DND-41 (cell line): ENCODE data around the gene EVL.
A peak's percentile ranks its signal among the peaks of the same experiment; 100 is the strongest.

ENCODE experiments used
- ATAC-seq: fragments of 200-7000 bp; cut with Tn5 transposase; 3 replicates; pipeline ENCODE4 v1.9.1; 2021; ENCODE audit warnings: low read depth; ENCODE audit not compliant: insufficient read depth
- DNase-seq: peaks from one replicate; pipeline ENCODE4 v3.0.0-alpha.2; 2020
- H2AFZ ChIP-seq: 2 replicates; pipeline ENCODE4 v1.6.0; 2012; ENCODE audit warnings: low read depth, low read length
- H3K27ac ChIP-seq: 2 replicates; pipeline ENCODE4 v1.5.1; 2012; ENCODE audit warnings: low read length, inconsistent platforms
- H3K27me3 ChIP-seq: fragments of 200-600 bp; sonication (generic); 2 replicates; pipeline ENCODE4 v1.6.0; 2012; ENCODE audit warnings: low read length, mild to moderate bottlenecking, inconsistent platforms; ENCODE audit not compliant: insufficient read depth, poor library complexity
- H3K36me3 ChIP-seq: 2 replicates; pipeline ENCODE4 v1.5.1; 2012; ENCODE audit warnings: low read length, inconsistent platforms; ENCODE audit not compliant: insufficient read depth
- H3K4me1 ChIP-seq: 2 replicates; pipeline ENCODE4 v1.5.1; 2012; ENCODE audit warnings: mild to moderate bottlenecking, low read length; ENCODE audit not compliant: insufficient read depth
- H3K4me2 ChIP-seq: 2 replicates; pipeline ENCODE4 v1.6.0; 2012; ENCODE audit warnings: mild to moderate bottlenecking, moderate library complexity, low read length, inconsistent platforms; ENCODE audit not compliant: insufficient read depth
- H3K4me3 ChIP-seq, 2 experiments: fragments of 200-600 bp in 1 of 2; shearing (Covaris generic) in 1 of 2; 2 replicates each; pipeline ENCODE4 v1.5.1; 2012 to 2016; ENCODE audit warnings: inconsistent platforms in 2 of 2, low read length in 2 of 2, mild to moderate bottlenecking in 2 of 2, low read depth in 1 of 2, moderate library complexity in 1 of 2
- H3K79me2 ChIP-seq: 2 replicates; pipeline ENCODE4 v1.6.0; 2012; ENCODE audit warnings: low read length, inconsistent platforms; ENCODE audit not compliant: insufficient read depth
- H3K9ac ChIP-seq: 2 replicates; pipeline ENCODE4 v1.6.0; 2012; ENCODE audit warnings: low read depth, mild to moderate bottlenecking, inconsistent platforms, low read length, moderate library complexity
- H3K9me3 ChIP-seq: 2 replicates; pipeline ENCODE4 v1.5.1; 2012; ENCODE audit warnings: low read length, moderate library complexity, mild to moderate bottlenecking, inconsistent platforms; ENCODE audit not compliant: insufficient read depth, severe bottlenecking
- H4K20me1 ChIP-seq: 2 replicates; pipeline ENCODE4 v1.6.0; 2012; ENCODE audit warnings: low read length; ENCODE audit not compliant: insufficient read depth
- EZH2 ChIP-seq: IDR thresholded peaks from 3 replicates; pipeline ENCODE4 v1.6.1; 2012; ENCODE audit warnings: borderline replicate concordance, low read depth, mild to moderate bottlenecking, moderate library complexity, low read length, inconsistent platforms; ENCODE audit not compliant: severe bottlenecking
- TF ChIP-seq, protein P1 (sequence below): IDR thresholded peaks from 2 replicates; pipeline ENCODE4 v1.5.1; 2012; ENCODE audit warnings: borderline replicate concordance, low read length, moderate library complexity, mild to moderate bottlenecking; ENCODE audit not compliant: poor library complexity, severe bottlenecking; ENCODE audit errors: extremely low read depth

The EVL gene

DNA sequence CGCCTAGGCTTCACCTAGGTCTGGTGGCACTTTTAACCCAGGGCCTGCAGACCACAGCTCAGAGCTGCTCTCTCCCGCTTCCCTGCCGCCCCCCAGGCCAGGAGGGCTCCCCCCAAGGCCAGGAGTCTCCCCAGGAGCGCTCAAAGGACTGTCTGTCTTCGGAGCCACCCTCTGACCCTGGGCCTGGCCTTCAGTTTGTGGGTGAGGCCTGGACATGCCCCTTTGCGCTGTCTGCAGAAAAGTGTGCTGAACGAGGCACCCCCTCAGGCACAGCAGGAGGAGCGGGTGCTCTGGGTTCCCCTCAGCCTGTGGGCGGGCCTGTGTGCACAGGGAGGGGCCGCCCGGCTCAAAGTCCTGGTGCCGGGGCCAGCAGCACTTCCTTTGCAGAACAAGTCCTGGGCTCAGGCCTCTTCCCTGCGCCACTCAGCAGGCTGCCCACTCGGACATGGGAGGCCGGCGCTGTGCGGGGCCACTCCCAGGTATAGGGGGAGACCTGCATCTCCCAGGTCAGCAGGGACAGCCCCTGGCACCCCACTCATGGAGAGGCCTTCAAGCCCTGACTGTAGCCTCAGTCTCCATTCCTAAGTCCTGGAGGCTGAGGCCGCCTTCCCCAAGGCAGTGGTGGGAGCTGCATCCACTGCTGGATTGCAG is 79.9 kb downstream of the EVL start:
- H3K4me2 ChIP-seq, result no peak overlapping the region

DNA sequence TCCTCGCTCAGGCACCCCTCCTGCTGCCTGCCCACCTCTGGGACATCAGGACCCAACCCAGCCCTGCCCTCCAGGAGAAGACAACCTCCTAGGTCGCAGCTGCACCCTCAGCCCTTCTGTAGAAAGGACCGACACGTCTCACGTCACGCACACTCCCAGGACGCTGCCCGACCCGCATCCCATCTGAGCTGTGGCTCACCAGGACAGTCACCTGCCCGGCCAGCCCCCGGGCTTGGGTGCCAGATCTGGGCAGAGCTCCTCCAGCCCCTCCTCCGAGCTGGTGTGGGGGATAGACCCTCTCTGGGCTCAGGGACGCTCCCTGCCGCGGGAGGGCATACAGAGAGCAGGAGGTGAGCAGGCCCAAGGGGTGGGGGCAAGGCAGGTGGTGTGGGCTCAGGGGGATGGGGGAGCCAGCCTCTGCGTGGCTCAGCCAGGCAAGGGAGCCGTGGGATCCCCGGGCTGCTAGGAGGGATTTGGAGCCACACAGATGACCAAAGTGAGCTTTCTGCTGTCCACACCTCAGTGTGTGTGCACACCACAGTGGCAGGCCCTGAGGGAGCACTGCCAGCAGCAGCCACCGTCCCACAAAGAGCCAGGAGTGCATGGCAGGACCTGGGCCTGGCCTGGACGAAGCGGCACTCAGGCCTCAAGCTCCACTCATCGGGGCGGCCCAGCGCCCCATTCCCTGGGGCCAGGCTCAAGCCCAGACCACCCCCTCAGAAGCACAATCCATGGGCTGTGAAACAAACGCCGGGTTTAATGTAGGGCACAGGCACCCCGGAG is 80.7 kb downstream of the EVL start:
- Histone ChIP-seq H3K27ac (peak overlapping the region; percentile 23), H3K79me2 (no peaks in the 10 kb centered on the region), H4K20me1 (peaks cover 41% of the 10 kb centered on the region), H3K4me3 (no peak overlapping the region), H3K27me3 (no peaks in the 10 kb centered on the region), H3K36me3 (peaks cover 57% of the 10 kb centered on the region), H2AFZ (no peak overlapping the region), H3K9ac (no peak overlapping the region), H3K4me1 (peaks cover 22% of the 10 kb centered on the region), H3K9me3 (no peaks in the 10 kb centered on the region), H3K4me2 (no peak overlapping the region)
- ATAC-seq (no peak), DNase-seq (no peak)
- TF ChIP-seq, protein P1, sequence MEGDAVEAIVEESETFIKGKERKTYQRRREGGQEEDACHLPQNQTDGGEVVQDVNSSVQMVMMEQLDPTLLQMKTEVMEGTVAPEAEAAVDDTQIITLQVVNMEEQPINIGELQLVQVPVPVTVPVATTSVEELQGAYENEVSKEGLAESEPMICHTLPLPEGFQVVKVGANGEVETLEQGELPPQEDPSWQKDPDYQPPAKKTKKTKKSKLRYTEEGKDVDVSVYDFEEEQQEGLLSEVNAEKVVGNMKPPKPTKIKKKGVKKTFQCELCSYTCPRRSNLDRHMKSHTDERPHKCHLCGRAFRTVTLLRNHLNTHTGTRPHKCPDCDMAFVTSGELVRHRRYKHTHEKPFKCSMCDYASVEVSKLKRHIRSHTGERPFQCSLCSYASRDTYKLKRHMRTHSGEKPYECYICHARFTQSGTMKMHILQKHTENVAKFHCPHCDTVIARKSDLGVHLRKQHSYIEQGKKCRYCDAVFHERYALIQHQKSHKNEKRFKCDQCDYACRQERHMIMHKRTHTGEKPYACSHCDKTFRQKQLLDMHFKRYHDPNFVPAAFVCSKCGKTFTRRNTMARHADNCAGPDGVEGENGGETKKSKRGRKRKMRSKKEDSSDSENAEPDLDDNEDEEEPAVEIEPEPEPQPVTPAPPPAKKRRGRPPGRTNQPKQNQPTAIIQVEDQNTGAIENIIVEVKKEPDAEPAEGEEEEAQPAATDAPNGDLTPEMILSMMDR, result no peak
- TF ChIP-seq EZH2, result no peak

More for the DNA sequence above, 79.9 kb downstream of the EVL start:
- ATAC-seq (no peak), DNase-seq (no peak)
- Histone ChIP-seq H3K27ac (peak overlapping the region; percentile 9; the same call in 1 of the 2 replicates), H3K4me3 (no peak overlapping the region), H3K36me3 (peaks cover 65% of the 10 kb centered on the region), H3K27me3 (no peaks in the 10 kb centered on the region), H3K9ac (no peak overlapping the region), H3K79me2 (no peaks in the 10 kb centered on the region), H3K9me3 (no peaks in the 10 kb centered on the region), H4K20me1 (peaks cover 43% of the 10 kb centered on the region), H3K4me1 (peaks cover 22% of the 10 kb centered on the region), H2AFZ (no peak overlapping the region)
- TF ChIP-seq, protein P1, result no peak
- no peak for TF ChIP-seq EZH2

DNA sequence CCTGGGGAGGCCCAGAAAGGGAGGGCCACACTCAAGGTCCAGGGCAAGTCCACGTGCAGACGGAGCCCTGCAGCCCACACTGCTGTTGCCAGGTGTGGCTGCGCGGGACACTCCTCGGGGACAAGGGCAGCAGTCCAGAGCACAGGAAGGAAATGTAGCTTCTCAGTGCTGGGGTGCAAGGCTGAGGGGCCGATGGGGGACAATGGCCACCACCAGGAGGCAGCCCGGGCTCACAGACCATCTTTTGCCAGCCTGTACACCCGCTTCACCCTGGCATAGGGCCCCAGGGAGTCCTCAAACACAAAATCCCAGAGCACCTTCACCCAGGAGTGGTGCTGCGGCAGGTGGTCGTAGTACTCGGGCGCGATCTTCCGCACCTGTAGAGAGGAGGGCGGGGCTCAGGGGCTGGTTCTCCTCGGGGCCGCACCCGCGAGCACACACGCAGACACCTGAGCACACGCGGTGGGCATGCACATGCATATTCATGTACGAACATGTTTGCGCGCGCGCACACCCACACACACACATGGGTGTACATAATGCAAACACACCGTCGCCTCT is 81.4 kb downstream of the EVL start:
- TF ChIP-seq, protein P1, result peak; percentile 39
- no peak for TF ChIP-seq EZH2
- Histone ChIP-seq H3K27me3 (no peaks in the 10 kb centered on the region), H3K9ac (no peak overlapping the region), H3K4me1 (peaks cover 22% of the 10 kb centered on the region), H3K9me3 (no peaks in the 10 kb centered on the region), H4K20me1 (peaks cover 39% of the 10 kb centered on the region), H3K36me3 (peaks cover 50% of the 10 kb centered on the region), H3K4me2 (no peak overlapping the region), H3K4me3 (no peak overlapping the region), H3K27ac (peak overlapping the region; percentile 23), H2AFZ (no peak overlapping the region), H3K79me2 (no peaks in the 10 kb centered on the region)
- peak; percentile 2 for ATAC-seq
- peak; percentile 33 for DNase-seq
